22Rv1 (cell line): ENCODE data around the gene RHOBTB3.

ENCODE experiments used
- H3K27ac ChIP-seq: fragments of 450-650 bp; 2 replicates; pipeline ENCODE4 v1.5.1; 2017
- ZFX ChIP-seq: fragments of 450-650 bp; IDR thresholded peaks from 2 replicates; pipeline ENCODE4 v1.6.1; 2017; ENCODE audit warnings: antibody characterized with exemption, borderline replicate concordance
- TF ChIP-seq, protein P1 (sequence below): fragments of 450-650 bp; IDR thresholded peaks from 2 replicates; pipeline ENCODE4 v1.5.1; 2017; ENCODE audit warnings: mild to moderate bottlenecking

RHOBTB3 gene

DNA sequence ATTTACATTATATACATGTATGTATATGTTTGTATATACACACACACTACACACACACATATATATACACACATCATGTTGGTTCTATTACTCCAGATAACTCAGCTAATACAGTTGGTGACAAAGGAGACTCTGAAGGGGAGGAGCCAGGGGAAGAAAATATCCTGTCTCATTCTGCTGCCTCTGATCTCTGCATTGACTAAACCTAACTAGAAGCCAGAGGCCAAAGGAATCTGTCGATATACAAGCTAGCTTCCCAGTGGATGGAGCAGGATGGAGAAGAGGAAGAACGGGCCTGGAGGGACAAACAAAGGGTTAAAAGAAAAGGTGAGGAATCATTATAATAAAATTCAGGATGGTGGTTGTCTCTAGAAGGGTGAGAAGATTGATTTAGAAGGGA, 13.7 kb upstream of the RHOBTB3 start:
- no peak overlapping the region for H3K27ac ChIP-seq
- no peak for TF ChIP-seq ZFX
- TF ChIP-seq, protein P1, sequence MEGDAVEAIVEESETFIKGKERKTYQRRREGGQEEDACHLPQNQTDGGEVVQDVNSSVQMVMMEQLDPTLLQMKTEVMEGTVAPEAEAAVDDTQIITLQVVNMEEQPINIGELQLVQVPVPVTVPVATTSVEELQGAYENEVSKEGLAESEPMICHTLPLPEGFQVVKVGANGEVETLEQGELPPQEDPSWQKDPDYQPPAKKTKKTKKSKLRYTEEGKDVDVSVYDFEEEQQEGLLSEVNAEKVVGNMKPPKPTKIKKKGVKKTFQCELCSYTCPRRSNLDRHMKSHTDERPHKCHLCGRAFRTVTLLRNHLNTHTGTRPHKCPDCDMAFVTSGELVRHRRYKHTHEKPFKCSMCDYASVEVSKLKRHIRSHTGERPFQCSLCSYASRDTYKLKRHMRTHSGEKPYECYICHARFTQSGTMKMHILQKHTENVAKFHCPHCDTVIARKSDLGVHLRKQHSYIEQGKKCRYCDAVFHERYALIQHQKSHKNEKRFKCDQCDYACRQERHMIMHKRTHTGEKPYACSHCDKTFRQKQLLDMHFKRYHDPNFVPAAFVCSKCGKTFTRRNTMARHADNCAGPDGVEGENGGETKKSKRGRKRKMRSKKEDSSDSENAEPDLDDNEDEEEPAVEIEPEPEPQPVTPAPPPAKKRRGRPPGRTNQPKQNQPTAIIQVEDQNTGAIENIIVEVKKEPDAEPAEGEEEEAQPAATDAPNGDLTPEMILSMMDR, result no peak

DNA sequence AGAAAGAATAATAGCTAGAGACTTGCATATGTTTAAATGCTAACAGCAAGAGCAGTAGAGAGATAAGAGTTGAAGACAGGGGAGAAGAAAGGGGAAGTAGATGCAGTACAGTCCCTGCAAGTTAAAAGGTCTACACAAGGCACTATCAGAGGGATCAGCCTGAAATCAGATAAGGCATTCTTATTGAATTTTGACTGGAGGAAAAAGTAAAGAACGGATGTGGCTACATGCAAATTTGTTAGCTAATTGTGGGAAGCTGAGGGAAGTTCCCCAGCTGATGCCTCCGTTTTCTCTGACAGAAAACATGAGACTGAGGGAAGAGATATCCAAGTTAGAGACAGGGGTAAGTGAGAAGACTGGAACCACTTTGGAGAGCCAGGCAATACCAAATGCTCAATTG, 12.9 kb upstream of the RHOBTB3 start:
- TF ChIP-seq, protein P1, result no peak
- TF ChIP-seq ZFX, result no peak
- H3K27ac ChIP-seq, result no peak overlapping the region

DNA sequence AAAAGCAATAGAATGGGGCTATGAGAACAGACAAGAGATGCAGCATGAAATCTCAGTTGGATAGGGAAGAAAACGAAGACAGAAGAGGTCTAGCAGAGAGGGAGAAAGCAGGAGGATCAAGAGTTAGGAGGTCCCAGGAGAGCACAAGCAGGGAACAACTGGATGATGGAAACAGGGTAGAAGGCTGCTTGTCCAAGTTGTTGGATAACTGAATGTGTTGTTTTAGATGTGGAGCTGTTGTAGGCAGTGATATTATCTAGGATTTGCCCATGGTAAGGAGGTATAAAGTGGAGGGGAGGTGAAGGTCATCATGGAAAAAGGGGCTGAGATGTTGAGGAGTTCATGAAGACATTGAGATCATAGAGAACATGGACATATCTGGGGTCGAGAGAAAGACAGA, 12.4 kb upstream of the RHOBTB3 start:
- H3K27ac ChIP-seq, result no peak overlapping the region
- TF ChIP-seq, protein P1, result no peak
- TF ChIP-seq ZFX, result no peak

DNA sequence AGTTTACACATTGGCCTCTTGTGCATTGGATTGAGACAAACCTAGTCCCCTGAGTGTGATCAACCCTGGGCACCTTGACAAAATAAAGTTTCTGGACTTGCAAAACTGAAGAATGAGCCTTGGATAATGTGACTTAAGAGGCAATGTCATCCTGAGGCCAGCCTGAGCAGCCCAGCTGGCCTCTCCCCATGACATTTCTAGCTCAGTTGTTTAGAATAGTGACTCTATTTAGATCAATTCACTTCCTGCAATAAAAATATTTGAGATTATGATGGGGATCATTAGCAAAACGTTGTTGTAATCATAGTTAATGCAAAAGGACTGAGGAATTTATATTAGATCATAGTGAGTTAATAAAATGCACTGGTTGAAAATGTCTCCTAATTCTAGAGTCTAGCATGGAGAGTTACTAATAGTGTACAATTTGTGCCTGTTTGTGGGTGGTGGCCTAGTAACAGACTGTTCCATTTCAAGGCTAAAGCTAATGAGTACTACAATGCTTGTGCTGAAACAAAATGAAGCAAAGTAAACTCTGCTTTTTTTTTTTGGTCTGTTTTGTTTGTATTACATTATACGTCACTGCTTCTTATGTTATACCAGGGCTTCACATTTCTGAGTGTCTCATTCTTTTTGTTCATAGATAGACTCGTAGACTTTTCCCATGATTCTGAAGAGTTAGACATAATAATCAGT, 10.9 kb upstream of the RHOBTB3 start:
- TF ChIP-seq ZFX, result no peak
- TF ChIP-seq, protein P1, result no peak
- peak overlapping the region; percentile 10; the same call in 1 of the 2 replicates for H3K27ac ChIP-seq

DNA sequence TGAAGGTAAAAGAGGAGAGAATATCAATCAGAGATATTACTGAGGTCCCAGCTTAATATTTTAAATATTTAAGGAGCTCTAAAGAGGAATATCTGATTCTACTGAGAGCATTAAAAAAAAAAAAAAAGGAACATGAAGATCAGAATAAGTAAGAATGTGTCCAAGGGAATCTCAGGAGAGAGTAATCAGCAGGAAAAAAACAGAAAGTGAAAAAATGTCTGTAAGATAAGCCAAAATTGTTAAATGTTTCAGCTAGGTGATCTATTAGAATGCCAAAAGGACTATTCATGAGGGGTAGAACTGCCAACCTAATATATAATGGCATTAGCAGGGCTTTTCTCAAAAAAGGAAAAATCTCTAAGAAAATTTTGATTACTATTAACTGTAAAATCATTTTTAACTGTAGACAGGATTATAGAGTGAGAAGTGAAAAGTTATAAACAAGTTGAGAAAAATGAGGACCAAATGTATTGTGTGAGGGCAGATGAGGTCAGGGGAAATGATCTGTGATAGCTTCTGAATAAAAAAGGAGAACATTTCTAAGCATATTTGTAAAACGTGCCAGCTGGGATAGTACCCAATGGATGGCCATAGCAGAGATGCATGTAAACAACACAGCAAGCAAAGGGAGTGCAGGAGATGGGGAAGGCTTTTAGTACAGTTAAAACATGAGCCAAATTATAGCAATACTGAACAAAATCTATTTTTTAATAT, 9.4 kb upstream of the RHOBTB3 start:
- no peak overlapping the region for H3K27ac ChIP-seq
- TF ChIP-seq ZFX, result no peak
- TF ChIP-seq, protein P1, result no peak

DNA sequence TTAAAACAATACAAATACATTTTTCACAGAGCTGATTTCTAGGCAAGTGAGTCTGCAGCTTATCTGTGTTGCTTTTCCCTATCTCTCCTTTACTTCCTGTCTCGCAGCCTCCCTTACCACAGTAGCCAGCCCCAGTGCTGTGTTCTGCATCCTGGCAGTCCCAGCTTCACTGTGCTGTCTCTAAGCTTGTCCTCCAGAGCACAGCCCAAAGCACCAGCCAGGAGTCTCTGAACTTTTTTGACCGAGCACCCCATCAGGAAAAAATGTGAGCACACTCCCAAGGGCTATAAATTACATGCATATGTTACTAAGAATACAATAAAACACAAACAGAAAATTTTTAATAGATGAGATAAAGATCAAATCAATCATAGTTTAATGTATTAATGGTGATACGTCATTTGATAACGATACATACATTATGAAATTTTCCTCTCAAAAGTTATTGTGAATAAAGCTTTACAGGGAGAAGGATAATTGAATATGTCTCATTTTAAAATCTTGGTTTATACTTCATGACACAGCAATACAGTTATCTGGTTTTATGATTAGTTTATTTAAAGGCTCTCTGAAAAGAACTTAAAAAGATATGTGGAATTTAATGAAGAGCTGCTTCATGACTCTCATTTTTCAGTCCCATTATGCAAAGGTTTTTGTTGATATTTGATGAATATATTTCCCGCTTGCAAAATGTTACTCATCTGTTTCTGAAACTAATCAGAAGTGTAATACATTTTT, 7.3 kb upstream of the RHOBTB3 start:
- no peak overlapping the region for H3K27ac ChIP-seq
- TF ChIP-seq ZFX, result no peak
- TF ChIP-seq, protein P1, result no peak
